H9 (cell line): ENCODE measurements around the gene SCFD1. TPM values are rescaled to one million over a fixed set of nuclear protein-coding genes. Genes with fewer than 3 reads are reported as not detected.

Experiments used
- DNase-seq: peaks from one replicate; pipeline ENCODE4 v3.0.0-alpha.2; 2017
- H2AFZ ChIP-seq: one replicate; pipeline ENCODE4 v1.6.1; 2013; ENCODE audit warnings: mild to moderate bottlenecking, low read length, control low read depth, moderate library complexity
- H2AK5ac ChIP-seq: 2 replicates; pipeline ENCODE4 v1.6.1; 2013; ENCODE audit warnings: low read length, control low read depth, mixed read lengths; ENCODE audit not compliant: insufficient read length
- H2BK120ac ChIP-seq: one replicate; pipeline ENCODE4 v1.6.1; 2013; ENCODE audit warnings: low read depth, mild to moderate bottlenecking, low read length, control low read depth, inconsistent platforms; ENCODE audit not compliant: poor library complexity, severe bottlenecking
- H2BK12ac ChIP-seq: 2 replicates; pipeline ENCODE4 v1.6.1; 2013; ENCODE audit warnings: low read length, control low read depth, mixed read lengths, low read depth; ENCODE audit not compliant: insufficient read length
- H2BK15ac ChIP-seq: 2 replicates; pipeline ENCODE4 v1.6.1; 2013; ENCODE audit warnings: low read depth, low read length, control low read depth
- H2BK20ac ChIP-seq: one replicate; pipeline ENCODE4 v1.6.1; 2013; ENCODE audit warnings: low read depth, mild to moderate bottlenecking, low read length, control low read depth, inconsistent platforms; ENCODE audit not compliant: poor library complexity, severe bottlenecking
- H2BK5ac ChIP-seq: 2 replicates; pipeline ENCODE4 v1.6.1; 2013; ENCODE audit warnings: low read length, control low read depth, mixed read lengths; ENCODE audit not compliant: insufficient read length
- H3K14ac ChIP-seq: 2 replicates; pipeline ENCODE4 v1.6.1; 2013; ENCODE audit warnings: low read length, control low read depth; ENCODE audit not compliant: insufficient read depth
- H3K18ac ChIP-seq: 2 replicates; pipeline ENCODE4 v1.6.1; 2013; ENCODE audit warnings: low read depth, mild to moderate bottlenecking, mixed read lengths, low read length, control low read depth; ENCODE audit not compliant: insufficient read length
- H3K23ac ChIP-seq: 2 replicates; pipeline ENCODE4 v1.6.1; 2013; ENCODE audit warnings: low read length, control low read depth, mixed read lengths, low read depth; ENCODE audit not compliant: insufficient read length
- H3K23me2 ChIP-seq: 2 replicates; pipeline ENCODE4 v1.6.1; 2013; ENCODE audit warnings: low read depth, mild to moderate bottlenecking, mixed read lengths, low read length, control low read depth; ENCODE audit not compliant: insufficient read length, poor library complexity, severe bottlenecking
- H3K27ac ChIP-seq: 2 replicates; pipeline ENCODE4 v1.5.1; 2013; ENCODE audit warnings: low read length, control low read depth, mixed read lengths, low read depth; ENCODE audit not compliant: insufficient read length
- H3K27me3 ChIP-seq: 2 replicates; pipeline ENCODE4 v1.6.1; 2013; ENCODE audit warnings: low read length, control low read depth, inconsistent platforms; ENCODE audit not compliant: insufficient read depth
- H3K4ac ChIP-seq: 2 replicates; pipeline ENCODE4 v1.6.1; 2013; ENCODE audit warnings: low read depth, mild to moderate bottlenecking, control low read depth, inconsistent platforms, low read length, moderate library complexity
- H3K4me1 ChIP-seq: 2 replicates; pipeline ENCODE4 v1.6.1; 2013; ENCODE audit warnings: low read length, control low read depth, inconsistent platforms; ENCODE audit not compliant: insufficient read depth
- H3K4me2 ChIP-seq: 2 replicates; pipeline ENCODE4 v1.6.1; 2013; ENCODE audit warnings: low read length, control low read depth, mixed read lengths; ENCODE audit not compliant: insufficient read length, insufficient read depth
- H3K56ac ChIP-seq: 2 replicates; pipeline ENCODE4 v1.6.1; 2013; ENCODE audit warnings: low read depth, mild to moderate bottlenecking, mixed read lengths, low read length, control low read depth; ENCODE audit not compliant: insufficient read length
- H3K79me1 ChIP-seq: 2 replicates; pipeline ENCODE4 v1.6.1; 2013; ENCODE audit warnings: low read depth, mild to moderate bottlenecking, moderate library complexity, low read length, control low read depth, inconsistent platforms; ENCODE audit not compliant: insufficient read depth, poor library complexity, severe bottlenecking
- H3K79me2 ChIP-seq: 2 replicates; pipeline ENCODE4 v1.6.1; 2013; ENCODE audit warnings: low read length, control low read depth, inconsistent platforms; ENCODE audit not compliant: insufficient read depth
- H3K9ac ChIP-seq: 2 replicates; pipeline ENCODE4 v1.6.1; 2013; ENCODE audit warnings: low read length, control low read depth, mixed read lengths; ENCODE audit not compliant: insufficient read length; ENCODE audit errors: extremely low read depth
- H3K9me3 ChIP-seq: one replicate; pipeline ENCODE4 v1.6.1; 2013; ENCODE audit warnings: low read depth, low read length, inconsistent platforms; ENCODE audit not compliant: control insufficient read depth
- H3T11ph ChIP-seq: one replicate; pipeline ENCODE4 v1.6.1; 2013; ENCODE audit warnings: mild to moderate bottlenecking, low read length, control low read depth, inconsistent platforms
- H4K20me1 ChIP-seq: one replicate; pipeline ENCODE4 v1.6.1; 2013; ENCODE audit not compliant: control insufficient read depth, insufficient read length, insufficient read depth
- H4K5ac ChIP-seq: 2 replicates; pipeline ENCODE4 v1.6.1; 2013; ENCODE audit warnings: low read depth, mild to moderate bottlenecking, mixed read lengths, low read length, control low read depth; ENCODE audit not compliant: insufficient read length
- H4K8ac ChIP-seq: replicated peaks from 2 replicates; pipeline ENCODE4 v1.6.1; 2013; ENCODE audit warnings: low read length, control low read depth, mixed read lengths, low read depth; ENCODE audit not compliant: insufficient read length
- H4K91ac ChIP-seq: 2 replicates; pipeline ENCODE4 v1.6.1; 2013; ENCODE audit warnings: low read depth, mild to moderate bottlenecking, moderate library complexity, mixed read lengths, low read length, control low read depth; ENCODE audit not compliant: insufficient read length
- H3K27ac Mint-ChIP-seq, 3 experiments: 2 replicates in 2 of 3; 3 replicates in 1 of 3; pipeline ENCODE4 v1.8.0; 2020 to 2021; ENCODE audit warnings: mixed read lengths in 3 of 3, mild to moderate bottlenecking in 1 of 3, moderate library complexity in 1 of 3
- H3K27me3 Mint-ChIP-seq: 2 replicates; pipeline ENCODE4 v1.8.0; 2021; ENCODE audit warnings: low read depth, mild to moderate bottlenecking, moderate library complexity, mixed read lengths
- H3K36me3 Mint-ChIP-seq, 3 experiments: 2 replicates in 2 of 3; 3 replicates in 1 of 3; pipeline ENCODE4 v1.8.0; 2020 to 2021; ENCODE audit warnings: low read depth in 3 of 3, mixed read lengths in 3 of 3; ENCODE audit not compliant: insufficient read depth in 1 of 3
- H3K4me1 Mint-ChIP-seq, 2 experiments: 2 replicates each; pipeline ENCODE4 v1.8.0; 2020; ENCODE audit warnings: mixed read lengths in 2 of 2
- H3K4me3 Mint-ChIP-seq, 2 experiments: 2 replicates in 1 of 2; 3 replicates in 1 of 2; pipeline ENCODE4 v1.8.0; 2020 to 2021; ENCODE audit warnings: mild to moderate bottlenecking in 2 of 2, mixed read lengths in 2 of 2, moderate library complexity in 1 of 2
- H3K9me3 Mint-ChIP-seq, 2 experiments: 2 replicates in 1 of 2; 3 replicates in 1 of 2; pipeline ENCODE4 v1.8.0; 2020; ENCODE audit warnings: mild to moderate bottlenecking in 2 of 2, mixed read lengths in 2 of 2, moderate library complexity in 1 of 2
- CTCF ChIP-seq: fragments of 200-600 bp; sonication (generic); conservative IDR thresholded peaks from 3 replicates; pipeline ENCODE4 v1.8.0; 2021; ENCODE audit warnings: antibody characterized with exemption, mild to moderate bottlenecking
- WGBS: extraction: QIAGEN DNeasy Blood & Tissue Kit; methylation state at CpG from one replicate; pipeline ENCODE4 v1.1.7; 2013; ENCODE audit warnings: missing lambda C conversion rate, low lambda C conversion rate, mixed read lengths; ENCODE audit not compliant: insufficient read length; ENCODE audit errors: extremely low coverage; 5-methylcytosine and 5-hydroxymethylcytosine counted together
- total RNA-seq: library from RNA; stranded (reverse); gene quantifications from 2 replicates; pipeline ENCODE4 v1.2.1, GENCODE V29; 2021

SCFD1 gene
- total RNA-seq, 1 experiment from 2014 or later, result 85.2 TPM

DNA sequence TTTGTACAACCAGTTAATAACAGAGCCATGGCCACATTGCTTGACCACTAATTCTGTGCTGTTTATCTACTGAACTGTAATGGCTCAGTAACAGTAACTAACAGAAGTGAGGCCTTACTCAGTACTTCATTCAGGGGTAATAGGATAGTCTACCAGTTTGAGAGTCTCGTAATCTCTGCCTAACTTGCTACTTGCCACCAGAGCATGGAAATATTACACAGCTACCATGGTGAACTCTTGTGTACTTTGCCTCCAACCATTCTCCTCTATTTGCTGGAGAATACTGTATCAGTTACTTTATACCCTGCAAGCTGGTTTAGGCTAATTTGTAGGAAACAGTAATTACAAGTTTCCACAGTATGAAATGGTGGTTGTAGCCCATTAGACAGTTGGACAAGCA, 10.6 kb downstream of the SCFD1 start:
- Histone ChIP-seq H3K27me3 (no peaks in the 10 kb centered on the region), H3K56ac (no peak overlapping the region), H4K20me1 (no peaks in the 10 kb centered on the region), H3K9me3 (no peaks in the 10 kb centered on the region), H2BK5ac (no peak overlapping the region), H3K79me2 (no peaks in the 10 kb centered on the region; the same call in 1 of the 2 replicates), H3K4me2 (no peak overlapping the region), H3K27ac (no peak overlapping the region), H3K9ac (no peak overlapping the region), H3K23me2 (no peaks in the 10 kb centered on the region), H4K91ac (no peak overlapping the region), H3K23ac (no peak overlapping the region), H2BK15ac (no peak overlapping the region), H4K5ac (no peak overlapping the region), H3K4ac (no peak overlapping the region), H4K8ac (no peak overlapping the region), H3K4me1 (no peaks in the 10 kb centered on the region), H2AFZ (no peak overlapping the region), H3K79me1 (peaks cover 2% of the 10 kb centered on the region), H2BK120ac (no peak overlapping the region), H3K14ac (no peak overlapping the region), H2AK5ac (no peak overlapping the region), H3K18ac (no peak overlapping the region), H2BK12ac (no peak overlapping the region), H3T11ph (no peak overlapping the region), H2BK20ac (no peak overlapping the region)
- peaks cover 9 to 46% (median 27%) of the 10 kb centered on the region in 3 experiments; a peak in 6 of 7 replicates for H3K36me3 Mint-ChIP-seq
- H3K9me3 Mint-ChIP-seq, result no peaks in the 10 kb centered on the region
- no peak for TF ChIP-seq CTCF
- no peaks in the 10 kb centered on the region for H3K27me3 Mint-ChIP-seq
- H3K4me1 Mint-ChIP-seq, result no peaks in the 10 kb centered on the region
- no peak overlapping the region for H3K27ac Mint-ChIP-seq
- no peak overlapping the region for H3K4me3 Mint-ChIP-seq
- no peak for DNase-seq
- WGBS, result no CpG with 5 or more reads among the region's 1 CpG
